Measurements from ENCODE around the gene SATB1.

DNA sequence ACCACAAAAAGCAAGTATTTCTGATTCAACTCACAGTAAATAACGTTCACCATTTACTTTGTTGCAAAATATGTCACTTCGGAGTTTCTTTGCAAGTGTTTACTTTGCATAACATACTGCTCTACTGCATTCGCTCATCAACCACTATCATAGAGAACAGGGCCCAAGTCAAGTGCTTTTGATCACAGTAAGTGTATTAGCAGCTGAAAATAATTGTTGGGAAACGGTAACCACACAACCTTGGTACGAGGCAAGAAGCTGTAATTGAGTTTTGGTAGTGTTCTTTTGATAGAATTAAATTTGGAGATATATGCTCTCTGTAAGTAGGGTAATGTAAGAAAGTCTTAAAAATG, 80.1 kb downstream of the SATB1 start:
- TF ChIP-seq, protein P1, sequence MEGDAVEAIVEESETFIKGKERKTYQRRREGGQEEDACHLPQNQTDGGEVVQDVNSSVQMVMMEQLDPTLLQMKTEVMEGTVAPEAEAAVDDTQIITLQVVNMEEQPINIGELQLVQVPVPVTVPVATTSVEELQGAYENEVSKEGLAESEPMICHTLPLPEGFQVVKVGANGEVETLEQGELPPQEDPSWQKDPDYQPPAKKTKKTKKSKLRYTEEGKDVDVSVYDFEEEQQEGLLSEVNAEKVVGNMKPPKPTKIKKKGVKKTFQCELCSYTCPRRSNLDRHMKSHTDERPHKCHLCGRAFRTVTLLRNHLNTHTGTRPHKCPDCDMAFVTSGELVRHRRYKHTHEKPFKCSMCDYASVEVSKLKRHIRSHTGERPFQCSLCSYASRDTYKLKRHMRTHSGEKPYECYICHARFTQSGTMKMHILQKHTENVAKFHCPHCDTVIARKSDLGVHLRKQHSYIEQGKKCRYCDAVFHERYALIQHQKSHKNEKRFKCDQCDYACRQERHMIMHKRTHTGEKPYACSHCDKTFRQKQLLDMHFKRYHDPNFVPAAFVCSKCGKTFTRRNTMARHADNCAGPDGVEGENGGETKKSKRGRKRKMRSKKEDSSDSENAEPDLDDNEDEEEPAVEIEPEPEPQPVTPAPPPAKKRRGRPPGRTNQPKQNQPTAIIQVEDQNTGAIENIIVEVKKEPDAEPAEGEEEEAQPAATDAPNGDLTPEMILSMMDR (IDR thresholded peaks at IDR 0.05; ENCODE audit: low read depth, low read length): no peak
- TF ChIP-seq EZH2phosphoT487 (IDR thresholded peaks at IDR 0.05; ENCODE audit: low read depth): no peak
